Measurements from ENCODE around the gene FILIP1L.

FILIP1L gene

GRCh38 chr3:99852851-99853250 lies 261.4 kb downstream of the FILIP1L start:
- Histone ChIP-seq H3K4me1 (ENCODE audit: insufficient read depth, low read length, poor library complexity, severe bottlenecking) (peaks cover 11% of the 10 kb centered on the region), H3K79me2 (ENCODE audit: insufficient read depth, low read length) (no peaks in the 10 kb centered on the region), H3K4me2 (ENCODE audit: low read depth, low read length, poor library complexity, severe bottlenecking) (no peak overlapping the region), H3K9me2 (replicated peaks; ENCODE audit: low read depth, low read length) (no peaks in the 10 kb centered on the region), H3K9me3 (ENCODE audit: insufficient read depth, low read depth, low read length) (no peaks in the 10 kb centered on the region), H4K20me1 (ENCODE audit: insufficient read depth, low read length, poor library complexity, severe bottlenecking) (no peaks in the 10 kb centered on the region), H3K4me3 (ENCODE audit: low read length, poor library complexity, severe bottlenecking) (no peak overlapping the region), H3K36me3 (ENCODE audit: insufficient read depth, low read length) (no peaks in the 10 kb centered on the region), H3K9ac (ENCODE audit: low read depth, low read length, poor library complexity, severe bottlenecking) (no peak overlapping the region), H2AFZ (ENCODE audit: low read length) (no peak overlapping the region), H3K27me3 (ENCODE audit: insufficient read depth, low read length, poor library complexity, severe bottlenecking) (no peaks in the 10 kb centered on the region), H3F3A (ENCODE audit: low read depth) (no peaks in the 10 kb centered on the region)
- TF ChIP-seq CTCF (conservative IDR thresholded peaks at IDR 0.05; ENCODE audit: low read length) (no peak), EZH2phosphoT487 (IDR thresholded peaks at IDR 0.05; ENCODE audit: borderline replicate concordance) (no peak)

- Histone ChIP-seq H3K9me3 (ENCODE audit: insufficient read depth, low read depth, low read length) (no peaks in the 10 kb centered on the region), H3K9ac (ENCODE audit: low read depth, low read length, poor library complexity, severe bottlenecking) (no peak overlapping the region), H2AFZ (ENCODE audit: low read length) (no peak overlapping the region), H3K4me1 (ENCODE audit: insufficient read depth, low read length, poor library complexity, severe bottlenecking) (peaks cover 11% of the 10 kb centered on the region), H3F3A (ENCODE audit: low read depth) (no peaks in the 10 kb centered on the region), H3K4me2 (ENCODE audit: low read depth, low read length, poor library complexity, severe bottlenecking) (no peak overlapping the region), H3K9me2 (replicated peaks; ENCODE audit: low read depth, low read length) (no peaks in the 10 kb centered on the region), H3K27me3 (ENCODE audit: insufficient read depth, low read length, poor library complexity, severe bottlenecking) (no peaks in the 10 kb centered on the region), H3K4me3 (ENCODE audit: low read length, poor library complexity, severe bottlenecking) (no peak overlapping the region), H3K36me3 (ENCODE audit: insufficient read depth, low read length) (no peaks in the 10 kb centered on the region), H4K20me1 (ENCODE audit: insufficient read depth, low read length, poor library complexity, severe bottlenecking) (no peaks in the 10 kb centered on the region), H3K79me2 (ENCODE audit: insufficient read depth, low read length) (no peaks in the 10 kb centered on the region)
- TF ChIP-seq EZH2phosphoT487 (IDR thresholded peaks at IDR 0.05; ENCODE audit: borderline replicate concordance) (no peak), CTCF (conservative IDR thresholded peaks at IDR 0.05; ENCODE audit: low read length) (no peak)
These were observed 262.3 kb downstream of the FILIP1L start for GRCh38 chr3:99851955-99852354.

DNA sequence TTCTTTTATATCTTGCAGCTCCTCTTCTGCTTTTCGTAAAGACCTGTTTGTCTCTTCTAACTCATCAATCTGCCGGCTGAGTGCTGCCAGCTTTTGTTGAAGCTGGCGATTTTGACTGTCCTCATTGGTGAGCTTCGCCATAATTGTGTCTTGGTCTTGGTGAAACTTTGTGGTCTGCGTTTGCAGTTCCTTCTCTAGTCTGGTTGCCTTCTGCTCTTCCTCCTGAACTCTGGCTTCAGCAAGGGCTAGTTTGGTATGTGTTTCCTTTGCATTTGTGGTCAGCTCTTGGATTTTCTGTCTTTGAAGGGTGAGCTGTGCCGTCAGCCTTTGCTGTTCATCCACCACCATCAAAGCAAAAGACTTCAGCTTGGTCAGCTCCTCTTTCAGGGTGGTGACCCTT lies 263.7 kb downstream of the FILIP1L start:
- H3K9me2 ChIP-seq (replicated peaks; ENCODE audit: low read depth, low read length) = no peaks in the 10 kb centered on the region
- TF ChIP-seq CTCF (conservative IDR thresholded peaks at IDR 0.05; ENCODE audit: low read length) = no peak
- no peak overlapping the region for H3K4me3 ChIP-seq (ENCODE audit: low read length, poor library complexity, severe bottlenecking)
- H3K36me3 ChIP-seq (ENCODE audit: insufficient read depth, low read length) = no peaks in the 10 kb centered on the region
- peaks cover 11% of the 10 kb centered on the region for H3K4me1 ChIP-seq (ENCODE audit: insufficient read depth, low read length, poor library complexity, severe bottlenecking)
- no peak overlapping the region for H3K9ac ChIP-seq (ENCODE audit: low read depth, low read length, poor library complexity, severe bottlenecking)
- no peak overlapping the region for H3K4me2 ChIP-seq (ENCODE audit: low read depth, low read length, poor library complexity, severe bottlenecking)
- H3K27me3 ChIP-seq (ENCODE audit: insufficient read depth, low read length, poor library complexity, severe bottlenecking) = no peaks in the 10 kb centered on the region
- no peaks in the 10 kb centered on the region for H3K9me3 ChIP-seq (ENCODE audit: insufficient read depth, low read depth, low read length)
- no peaks in the 10 kb centered on the region for H4K20me1 ChIP-seq (ENCODE audit: insufficient read depth, low read length, poor library complexity, severe bottlenecking)
- H3F3A ChIP-seq (ENCODE audit: low read depth) = no peaks in the 10 kb centered on the region
- H3K79me2 ChIP-seq (ENCODE audit: insufficient read depth, low read length) = no peaks in the 10 kb centered on the region
- no peak overlapping the region for H2AFZ ChIP-seq (ENCODE audit: low read length)

All from Loucy (cell line).